GM12878 (cell line): ENCODE measurements around the gene THADA. TPM values are rescaled to one million over a fixed set of nuclear protein-coding genes. Genes with fewer than 3 reads are reported as not detected.
"Not testable (repeated sequence)": the region's sequence is repeated elsewhere in the genome, so short reads cannot be mapped to it uniquely, and the experiment has no call there.

ENCODE experiments used
- ATAC-seq: fragments of 200-7000 bp; cut with Tn5 transposase; 3 replicates; pipeline ENCODE4 v1.9.1; 2020; ENCODE audit warnings: mild to moderate bottlenecking, moderate library complexity
- BruUV-seq: library from RNA; stranded (reverse); fragments of 400-500 nt; replicated peaks from 2 replicates; lab custom pipeline; 2021; lab: Mats Ljungman, UMichigan
- CTCF ChIA-PET: fragments of 300-600 bp; sonication (Branson Sonifier 250); formaldehyde crosslinking; extraction: SDS; loops from one replicate; lab custom pipeline; 2021; ENCODE audit warnings: inconsistent platforms; lab: Yijun Ruan, JAX
- POLR2A ChIA-PET: fragments of 350-600 bp; formaldehyde crosslinking; extraction: SDS; loops from one replicate; lab custom pipeline; 2021; ENCODE audit warnings: inconsistent platforms; lab: Charles Lee
- RAD21 ChIA-PET: fragments of 300-600 bp; sonication (Branson Sonifier 250); formaldehyde crosslinking; loops from one replicate; lab custom pipeline; 2023; ENCODE audit warnings: antibody characterized with exemption; ENCODE audit not compliant: unreplicated experiment; lab: Charles Lee
- SMC1A ChIA-PET: fragments of 300-600 bp; sonication (Branson Sonifier 250); formaldehyde crosslinking; loops from one replicate; lab custom pipeline; 2023; ENCODE audit not compliant: unreplicated experiment, uncharacterized antibody; lab: Charles Lee
- DNase-seq: peaks from one replicate; pipeline ENCODE4 v3.0.0-alpha.2; 2011; ENCODE audit warnings: low read depth, low spot score
- FAIRE-seq: peaks from 3 replicates; lab custom pipeline; 2011; peaks lifted over from hg19 to GRCh38; lab: Jason Lieb, UNC
- H2AFZ ChIP-seq: 2 replicates; pipeline ENCODE4 v1.6.0; 2011; ENCODE audit warnings: low read depth, low read length, control low read depth; ENCODE audit not compliant: control insufficient read depth
- H3K27ac ChIP-seq: 2 replicates; pipeline ENCODE4 v1.5.1; 2011; ENCODE audit warnings: control low read depth; ENCODE audit not compliant: control insufficient read depth, insufficient read depth
- H3K27me3 ChIP-seq, 2 experiments: replicated peaks in 1 of 2; 2 replicates each; pipeline versions ENCODE4 v1.6.0 to v1.6.1; 2011; ENCODE audit warnings: low read length in 1 of 2; ENCODE audit not compliant: control insufficient read depth in 2 of 2, insufficient read depth in 2 of 2
- H3K36me3 ChIP-seq, 2 experiments: 2 replicates each; pipeline ENCODE4 v1.5.1; 2011; ENCODE audit warnings: low read length in 1 of 2; ENCODE audit not compliant: control insufficient read depth in 2 of 2, insufficient read depth in 2 of 2
- H3K4me1 ChIP-seq: 2 replicates; pipeline ENCODE4 v1.6.1; 2011; ENCODE audit warnings: mild to moderate bottlenecking, low read length, moderate library complexity, mixed read lengths; ENCODE audit not compliant: control insufficient read depth, insufficient read depth
- H3K4me2 ChIP-seq: 2 replicates; pipeline ENCODE4 v1.6.0; 2011; ENCODE audit warnings: control low read depth; ENCODE audit not compliant: control insufficient read depth, insufficient read depth
- H3K4me3 ChIP-seq: fragments of 200-600 bp; sonication (generic); 2 replicates; pipeline ENCODE4 v1.5.1; 2016
- H3K79me2 ChIP-seq: 2 replicates; pipeline ENCODE4 v1.6.0; 2011; ENCODE audit warnings: low read length; ENCODE audit not compliant: control insufficient read depth, insufficient read depth
- H3K9ac ChIP-seq: 2 replicates; pipeline ENCODE4 v1.8.0; 2011; ENCODE audit warnings: low read length, control low read depth, mixed read lengths; ENCODE audit not compliant: control insufficient read depth, insufficient read depth
- H3K9me3 ChIP-seq: replicated peaks from 3 replicates; pipeline ENCODE4 v1.5.1; 2011; ENCODE audit warnings: mild to moderate bottlenecking, low read length; ENCODE audit not compliant: control insufficient read depth, insufficient read depth
- H4K20me1 ChIP-seq: 2 replicates; pipeline ENCODE4 v1.6.0; 2011; ENCODE audit not compliant: control insufficient read depth, insufficient read depth
- BCL11A ChIP-seq: IDR thresholded peaks from 2 replicates; pipeline ENCODE4 v1.6.1; 2011; ENCODE audit warnings: low read depth, low read length
- CEBPB ChIP-seq, 2 experiments: fragments of 150-350 bp in 1 of 2; IDR thresholded peaks; 2 replicates each; pipeline ENCODE4 v1.6.1; 2012 to 2014; ENCODE audit warnings: low read depth in 2 of 2, low read length in 2 of 2, borderline replicate concordance in 1 of 2, inconsistent platforms in 1 of 2
- TAF1 ChIP-seq: IDR thresholded peaks from 2 replicates; pipeline ENCODE4 v1.6.1; 2011; ENCODE audit warnings: mild to moderate bottlenecking, low read depth, low read length, borderline replicate concordance
- ZNF217 ChIP-seq: fragments of 450-650 bp; IDR thresholded peaks from 2 replicates; pipeline ENCODE4 v1.6.1; 2017; ENCODE audit warnings: antibody characterized with exemption, mild to moderate bottlenecking
- WGBS: methylation state at CpG from one replicate; pipeline ENCODE4 v1.1.6; 2016; ENCODE audit warnings: low lambda C conversion rate; ENCODE audit not compliant: insufficient replicate concordance, insufficient coverage; ENCODE audit errors: missing lambda C conversion rate; 5-methylcytosine and 5-hydroxymethylcytosine counted together
- in situ Hi-C: fragments of 300-500 bp; cut with MboI; formaldehyde crosslinking; loops from 9 replicates; pipeline ENCODE4 v1.14.3; 2018; ENCODE audit warnings: mixed read lengths
- intact Hi-C: fragments of 100-400 bp; cut with micrococcal nuclease; formaldehyde crosslinking; loops from one replicate; pipeline ENCODE4 v1.14.2; 2022; ENCODE audit not compliant: unreplicated experiment
- polyA plus RNA-seq, 11 experiments: library from polyadenylated mRNA; depleted of rRNA in 4 of 11; unstranded in 6 of 11; stranded (reverse) in 5 of 11; fragments of >200 nt; fragmentation: Nextera tagmentation in 4 of 11; fragmentation: Illumina TruSeq in 1 of 11; extraction: Ambion mirVana in 4 of 11; extraction: Trizol in 1 of 11; gene quantifications; 1 replicate in 1 of 11; 2 replicates in 10 of 11; pipeline versions ENCODE4 v1.2.1 to v1.2.3, GENCODE V29; 2011 to 2016; ENCODE audit warnings: inconsistent platforms in 2 of 11, missing spikeins in 2 of 11, low read depth in 1 of 11
- total RNA-seq, 4 experiments: library from RNA; depleted of rRNA in 3 of 4; stranded (reverse); fragments of >200 nt in 3 of 4; fragmentation: Illumina TruSeq in 1 of 4; extraction: Trizol in 1 of 4; gene quantifications; 2 replicates each; pipeline versions ENCODE4 v1.2.1 to v1.2.3, GENCODE V29; 2013 to 2021
- TF ChIP-seq, protein P1 (sequence below): fragments of 450-650 bp; IDR thresholded peaks from 2 replicates; pipeline ENCODE4 v1.6.1; 2014; ENCODE audit warnings: mild to moderate bottlenecking

Gene THADA
- total and polyA plus RNA-seq, 10 of the 15 experiments (the other 5 are each of a cell fraction or from before 2014, with no cell fraction given) = 14.6 to 33.2 (median 23.2) TPM

DNA sequence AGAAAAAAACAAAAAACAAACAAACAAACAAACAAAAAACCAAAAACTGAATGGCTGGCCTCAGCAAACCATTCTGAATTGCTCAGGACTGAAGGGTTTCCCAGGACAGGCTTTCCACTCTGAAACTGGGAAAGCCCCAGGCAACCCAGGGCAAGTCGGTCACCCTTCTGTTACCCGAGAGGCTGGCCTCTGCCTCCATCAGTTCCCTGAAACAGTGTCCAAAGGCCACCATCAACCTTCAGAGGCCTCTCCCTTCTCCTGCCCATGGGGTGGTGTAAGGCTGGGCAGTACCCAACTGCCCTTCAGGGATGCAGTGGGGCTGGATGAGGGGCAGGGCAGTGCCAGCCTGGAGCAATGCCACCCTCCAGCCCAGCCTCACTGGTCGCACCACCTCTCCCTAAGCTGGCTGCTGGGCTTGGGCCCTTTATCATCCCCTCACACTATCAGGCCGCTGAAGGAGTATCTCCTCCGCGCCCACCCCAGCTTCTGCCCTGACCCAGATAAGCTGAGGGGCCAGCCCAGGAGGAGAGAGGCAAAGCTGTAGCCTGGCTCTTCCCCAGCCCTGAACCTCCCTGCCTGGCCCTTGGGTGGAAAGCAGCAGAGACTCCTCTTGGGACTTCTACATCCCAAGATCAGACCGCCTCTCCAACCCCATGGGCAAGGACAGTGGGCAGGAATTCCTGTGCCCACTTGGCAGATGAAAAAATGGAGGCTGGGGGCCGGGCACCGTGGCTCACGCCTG, 405.4 kb downstream of the THADA start:
- Histone ChIP-seq H3K27ac (no peak overlapping the region), H3K9ac (no peak overlapping the region), H3K27me3 (no peaks in the 10 kb centered on the region), H3K4me2 (no peak overlapping the region), H3K9me3 (no peaks in the 10 kb centered on the region), H3K79me2 (no peaks in the 10 kb centered on the region), H3K4me1 (peaks cover 13% of the 10 kb centered on the region), H3K36me3 (no peaks in the 10 kb centered on the region), H3K4me3 (no peak overlapping the region), H4K20me1 (no peaks in the 10 kb centered on the region), H2AFZ (no peak overlapping the region)
- intact Hi-C loops (no loop called here), in situ Hi-C loops (no loop called here)
- CTCF ChIA-PET = interaction anchor here (2.2 kb wide), 1 partner anchor 28 kb away, joined by 7 read pairs; no protein-coding TSS in a partner anchor
- FAIRE-seq (no peak), ATAC-seq (no peak), DNase-seq (no peak)
- RAD21 ChIA-PET = interaction anchor here (0.9 kb wide), 1 partner anchor 39 kb away, joined by 3 read pairs; no protein-coding TSS in a partner anchor
- SMC1A ChIA-PET = no interaction called here
- no peak for TF ChIP-seq TAF1
- TF ChIP-seq BCL11A = no peak
- TF ChIP-seq ZNF217 = no peak
- TF ChIP-seq CEBPB (IDR thresholded peaks at IDR 0.05; ENCODE audit: borderline replicate concordance in 1 of 2, low read depth in 2 of 2, low read length in 2 of 2) = no peak
- TF ChIP-seq, protein P1, sequence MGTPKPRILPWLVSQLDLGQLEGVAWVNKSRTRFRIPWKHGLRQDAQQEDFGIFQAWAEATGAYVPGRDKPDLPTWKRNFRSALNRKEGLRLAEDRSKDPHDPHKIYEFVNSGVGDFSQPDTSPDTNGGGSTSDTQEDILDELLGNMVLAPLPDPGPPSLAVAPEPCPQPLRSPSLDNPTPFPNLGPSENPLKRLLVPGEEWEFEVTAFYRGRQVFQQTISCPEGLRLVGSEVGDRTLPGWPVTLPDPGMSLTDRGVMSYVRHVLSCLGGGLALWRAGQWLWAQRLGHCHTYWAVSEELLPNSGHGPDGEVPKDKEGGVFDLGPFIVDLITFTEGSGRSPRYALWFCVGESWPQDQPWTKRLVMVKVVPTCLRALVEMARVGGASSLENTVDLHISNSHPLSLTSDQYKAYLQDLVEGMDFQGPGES = no peak
- POLR2A ChIA-PET = interaction anchor here (0.7 to 0.9 kb wide), 2 partner anchors 23 to 36 kb away, joined by 3 to 5 read pairs; partner anchors contain the start of gene ZFP36L2
- 80% methylated on average over 10 of the region's 10 CpGs for WGBS
- no TSS peak for BruUV-seq

DNA sequence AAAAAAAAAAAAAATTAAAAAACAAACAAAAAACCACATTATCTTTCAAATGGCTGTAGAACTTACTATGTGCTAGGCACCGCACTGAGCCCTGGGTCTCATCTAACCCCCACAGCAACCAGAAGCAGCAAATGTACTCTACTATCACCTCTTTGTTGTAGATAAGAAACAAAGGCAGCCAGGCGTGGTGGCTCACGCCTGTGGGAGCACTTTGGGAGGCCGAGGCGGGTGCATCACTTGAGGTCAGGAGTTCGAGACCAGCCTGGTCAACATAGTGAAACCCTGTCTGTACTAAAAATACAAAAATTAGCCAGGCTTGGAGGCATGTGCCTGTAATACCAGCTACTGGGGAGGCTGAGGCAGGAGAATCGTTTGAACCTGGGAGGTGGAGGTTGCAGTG, 406.0 kb downstream of the THADA start:
- H3K36me3 ChIP-seq, H3K27me3 ChIP-seq, H3K9me3 ChIP-seq, ATAC-seq, CTCF ChIA-PET, intact Hi-C loops, BruUV-seq, H3K4me3 ChIP-seq, H3K4me1 ChIP-seq, H3K9ac ChIP-seq, DNase-seq, in situ Hi-C loops, H3K4me2 ChIP-seq, SMC1A ChIA-PET, H3K79me2 ChIP-seq, H4K20me1 ChIP-seq, FAIRE-seq, H3K27ac ChIP-seq, H2AFZ ChIP-seq: not testable (repeated sequence)
- ChIA-PET RAD21 (interaction anchor here (0.7 kb wide), 1 partner anchor 166 kb away, joined by 3 read pairs; no protein-coding TSS in a partner anchor), POLR2A (interaction anchor here (0.7 kb wide), 1 partner anchor 24 kb away, joined by 4 read pairs; no protein-coding TSS in a partner anchor)
- 58% methylated on average over 7 of the region's 7 CpGs for WGBS
